NCI-H748 (cell line): ENCODE measurements around the gene CDH19.

Experiments
- DNase-seq: peaks from one replicate; lab custom pipeline; 2025; ENCODE audit not compliant: unreplicated experiment; lab: John Stamatoyannopoulos, UW

CDH19 gene

GRCh38 chr18:66571845-66572244, 32.0 kb downstream of the CDH19 start:
- DNase-seq: peak; percentile 77

GRCh38 chr18:66566616-66567015, 37.3 kb downstream of the CDH19 start:
- DNase-seq: peak; percentile 67

GRCh38 chr18:66564236-66564635, 39.7 kb downstream of the CDH19 start:
- no peak for DNase-seq

GRCh38 chr18:66562279-66562678, 41.6 kb downstream of the CDH19 start:
- peak; percentile 50 for DNase-seq

GRCh38 chr18:66560094-66560493, 43.8 kb downstream of the CDH19 start:
- peak; percentile 92 for DNase-seq

GRCh38 chr18:66558773-66559172, 45.1 kb downstream of the CDH19 start:
- DNase-seq: peak; percentile 57

GRCh38 chr18:66557091-66557490, 46.8 kb downstream of the CDH19 start:
- DNase-seq: no peak

GRCh38 chr18:66555585-66555984, 48.3 kb downstream of the CDH19 start:
- DNase-seq: no peak

- no peak for DNase-seq
Measured at GRCh38 chr18:66553824-66554223, 50.1 kb downstream of the CDH19 start.

- DNase-seq: peak; percentile 46
Measured at GRCh38 chr18:66550366-66550765, 53.5 kb downstream of the CDH19 start.

GRCh38 chr18:66548747-66549146, 55.1 kb downstream of the CDH19 start:
- peak; percentile 75 for DNase-seq

GRCh38 chr18:66534110-66534509, 69.8 kb downstream of the CDH19 start:
- peak; percentile 91 for DNase-seq

GRCh38 chr18:66533693-66534092, 70.2 kb downstream of the CDH19 start:
- peak; percentile 83 for DNase-seq

GRCh38 chr18:66523219-66523991, 80.5 kb downstream of the CDH19 start:
- peak; percentile 20 for DNase-seq

- no peak for DNase-seq
Measured at GRCh38 chr18:66513996-66514395, 89.9 kb downstream of the CDH19 start.

- DNase-seq: no peak
Measured at GRCh38 chr18:66511792-66512191, 92.1 kb downstream of the CDH19 start.

GRCh38 chr18:66511289-66511688, 92.6 kb downstream of the CDH19 start:
- DNase-seq: no peak

- no peak for DNase-seq
Measured at GRCh38 chr18:66510357-66511045, 93.4 kb downstream of the CDH19 start.

GRCh38 chr18:66508937-66509336, 95.0 kb downstream of the CDH19 start:
- no peak for DNase-seq

GRCh38 chr18:66506178-66506577, 97.7 kb downstream of the CDH19 start:
- DNase-seq: no peak

- DNase-seq: no peak
Measured at GRCh38 chr18:66497351-66497750, 106.5 kb downstream of the CDH19 start.

GRCh38 chr18:66495844-66496243, 108.0 kb downstream of the CDH19 start:
- DNase-seq: peak; percentile 77
